Upper lobe of right lung (tissue), 1 donor: Measurements from ENCODE around the gene EYS. TPM values are rescaled to one million over a fixed set of nuclear protein-coding genes. Genes with fewer than 3 reads are reported as not detected.

ENCODE experiments used
- ATAC-seq: fragments of 200-7000 bp; cut with Tn5 transposase; one replicate; pipeline ENCODE4 v1.9.1; 2020; ENCODE audit warnings: mild to moderate bottlenecking, moderate library complexity
- DNase-seq: peaks from one replicate; pipeline ENCODE4 v3.0.0-alpha.2; 2020
- H3K27ac ChIP-seq: fragments of 200-600 bp; one replicate; pipeline ENCODE4 v1.8.0; 2022
- H3K27me3 ChIP-seq: fragments of 200-600 bp; one replicate; pipeline ENCODE4 v1.8.0; 2022; ENCODE audit warnings: mild to moderate bottlenecking
- H3K36me3 ChIP-seq: fragments of 200-600 bp; one replicate; pipeline ENCODE4 v1.8.0; 2022
- H3K4me1 ChIP-seq: fragments of 200-600 bp; one replicate; pipeline ENCODE4 v1.8.0; 2022
- H3K4me3 ChIP-seq: fragments of 200-600 bp; one replicate; pipeline ENCODE4 v1.8.0; 2022; ENCODE audit warnings: mild to moderate bottlenecking
- H3K9me3 ChIP-seq: fragments of 200-600 bp; one replicate; pipeline ENCODE4 v1.8.0; 2022
- CTCF ChIP-seq: fragments of 200-600 bp; IDR thresholded peaks from one replicate; pipeline ENCODE4 v1.8.0; 2022; ENCODE audit warnings: antibody characterized with exemption
- intact Hi-C: fragments of 100-400 bp; cut with DNase I; formaldehyde crosslinking; loops from one replicate; pipeline ENCODE4 v1.11.0; 2022
- total RNA-seq: library from RNA; stranded (reverse); fragmentation: NEBNext Ultra II Directional; extraction: Animal tissue kit (Norgen Biotek cat#: 25700); gene quantifications from one replicate; pipeline ENCODE4 v1.2.1, GENCODE V29; 2021
- donor health status: DM: no; HTN: yes; CAD: no; lungs with severe emphysema.

The EYS gene
- total RNA-seq, 1 donor from 2014 or later: not detected

- Histone ChIP-seq H3K9me3 (no peaks in the 10 kb centered on the region), H3K36me3 (no peaks in the 10 kb centered on the region), H3K4me3 (no peak overlapping the region), H3K4me1 (no peaks in the 10 kb centered on the region), H3K27me3 (no peaks in the 10 kb centered on the region), H3K27ac (no peak overlapping the region)
- DNase-seq (no peak), ATAC-seq (no peak)
- intact Hi-C loops: no loop called here
- no peak for TF ChIP-seq CTCF
Measured at GRCh38 chr6:64969139-64969538, 737.9 kb downstream of the EYS start.

GRCh38 chr6:64955435-64955848, 751.6 kb downstream of the EYS start:
- no peak overlapping the region for H3K27ac ChIP-seq
- no peaks in the 10 kb centered on the region for H3K4me1 ChIP-seq
- intact Hi-C loops: no loop called here
- no peaks in the 10 kb centered on the region for H3K9me3 ChIP-seq
- ATAC-seq: no peak
- no peak for TF ChIP-seq CTCF
- no peaks in the 10 kb centered on the region for H3K27me3 ChIP-seq
- no peak overlapping the region for H3K4me3 ChIP-seq
- no peak for DNase-seq
- H3K36me3 ChIP-seq: no peaks in the 10 kb centered on the region

- Histone ChIP-seq H3K4me1 (no peaks in the 10 kb centered on the region), H3K27ac (no peak overlapping the region), H3K9me3 (no peaks in the 10 kb centered on the region), H3K27me3 (no peaks in the 10 kb centered on the region), H3K36me3 (no peaks in the 10 kb centered on the region), H3K4me3 (no peak overlapping the region)
- intact Hi-C loops: no loop called here
- ATAC-seq (no peak), DNase-seq (no peak)
- TF ChIP-seq CTCF: no peak
Measured at GRCh38 chr6:64949257-64949656, 757.8 kb downstream of the EYS start.

GRCh38 chr6:64948261-64948660, 758.8 kb downstream of the EYS start:
- Histone ChIP-seq H3K27ac (no peak overlapping the region), H3K9me3 (no peaks in the 10 kb centered on the region), H3K4me3 (no peak overlapping the region), H3K36me3 (no peaks in the 10 kb centered on the region), H3K27me3 (no peaks in the 10 kb centered on the region), H3K4me1 (no peaks in the 10 kb centered on the region)
- no peak for DNase-seq
- intact Hi-C loops: no loop called here
- no peak for TF ChIP-seq CTCF
- no peak for ATAC-seq

GRCh38 chr6:64945450-64945849, 761.6 kb downstream of the EYS start:
- no peaks in the 10 kb centered on the region for H3K27me3 ChIP-seq
- no peaks in the 10 kb centered on the region for H3K4me1 ChIP-seq
- DNase-seq: no peak
- ATAC-seq: no peak
- no peak for TF ChIP-seq CTCF
- intact Hi-C loops: no loop called here
- no peaks in the 10 kb centered on the region for H3K36me3 ChIP-seq
- no peak overlapping the region for H3K27ac ChIP-seq
- H3K4me3 ChIP-seq: no peak overlapping the region
- no peaks in the 10 kb centered on the region for H3K9me3 ChIP-seq

- H3K4me3 ChIP-seq: no peak overlapping the region
- H3K4me1 ChIP-seq: no peaks in the 10 kb centered on the region
- intact Hi-C loops: no loop called here
- no peak for TF ChIP-seq CTCF
- DNase-seq (no peak), ATAC-seq (no peak)
- no peak overlapping the region for H3K27ac ChIP-seq
- H3K36me3 ChIP-seq: no peaks in the 10 kb centered on the region
- H3K9me3 ChIP-seq: no peaks in the 10 kb centered on the region
- no peaks in the 10 kb centered on the region for H3K27me3 ChIP-seq
Measured at GRCh38 chr6:64932486-64932885, 774.5 kb downstream of the EYS start.
